Common myeloid progenitor, CD34-positive (primary cell): Measurements from ENCODE around the gene MECP2.

ENCODE experiments used
- CTCF ChIA-PET: fragments of 350-600 bp; sonication (Branson Sonifier 250); formaldehyde crosslinking; loops from one replicate; lab custom pipeline; 2021; ENCODE audit warnings: antibody characterized with exemption; lab: Charles Lee
- POLR2A ChIA-PET: fragments of 350-600 bp; sonication (Branson Sonifier 250); formaldehyde crosslinking; loops from one replicate; lab custom pipeline; 2021; ENCODE audit warnings: antibody characterized with exemption; lab: Charles Lee
- DNase-seq, 3 donors: peaks; one replicate each; pipeline versions ENCODE4 v3.0.0 to v3.0.0-alpha.2; 2013
- H3K27ac ChIP-seq, 2 experiments: 1 replicate in 1 of 2; 2 replicates in 1 of 2; pipeline ENCODE4 v1.7.0; 2013; ENCODE audit warnings: inconsistent platforms in 2 of 2, low read length in 2 of 2, mild to moderate bottlenecking in 2 of 2, low read depth in 1 of 2, moderate library complexity in 1 of 2; ENCODE audit not compliant: severe bottlenecking in 2 of 2, insufficient read depth in 1 of 2, poor library complexity in 1 of 2
- H3K27me3 ChIP-seq, 5 experiments: replicated peaks in 2 of 5; 1 replicate in 3 of 5; 2 replicates in 2 of 5; pipeline versions ENCODE4 v1.6.1 to v1.7.0; 2013; ENCODE audit warnings: low read length in 4 of 5, mild to moderate bottlenecking in 2 of 5, moderate library complexity in 2 of 5, inconsistent platforms in 1 of 5; ENCODE audit not compliant: insufficient read depth in 5 of 5, control insufficient read depth in 4 of 5
- H3K36me3 ChIP-seq, 4 experiments: 1 replicate in 2 of 4; 2 replicates in 2 of 4; pipeline versions ENCODE4 v1.6.1 to v1.7.0; 2013; ENCODE audit warnings: low read length in 3 of 4, control low read depth in 1 of 4, mild to moderate bottlenecking in 1 of 4; ENCODE audit not compliant: control insufficient read depth in 4 of 4, insufficient read depth in 4 of 4
- H3K4me1 ChIP-seq, 4 experiments: 1 replicate in 3 of 4; 2 replicates in 1 of 4; pipeline versions ENCODE4 v1.6.1 to v1.7.1; 2013; ENCODE audit warnings: low read length in 3 of 4, mild to moderate bottlenecking in 3 of 4, control low read depth in 1 of 4, inconsistent platforms in 1 of 4, moderate library complexity in 1 of 4; ENCODE audit not compliant: control insufficient read depth in 4 of 4, insufficient read depth in 4 of 4; ENCODE audit errors: control extremely low read depth in 1 of 4
- H3K4me3 ChIP-seq, 7 experiments: 1 replicate in 4 of 7; 2 replicates in 3 of 7; pipeline versions ENCODE4 v1.5.1 to v1.7.0; 2013; ENCODE audit warnings: mild to moderate bottlenecking in 7 of 7, low read length in 6 of 7, moderate library complexity in 6 of 7, inconsistent platforms in 2 of 7, low read depth in 2 of 7, control low read depth in 1 of 7; ENCODE audit not compliant: insufficient read depth in 4 of 7, control insufficient read depth in 1 of 7; ENCODE audit errors: extremely low read depth in 1 of 7
- H3K9me3 ChIP-seq, 5 experiments: 1 replicate in 4 of 5; 2 replicates in 1 of 5; pipeline versions ENCODE4 v1.6.1 to v1.7.1; 2013; ENCODE audit warnings: low read length in 4 of 5, mild to moderate bottlenecking in 2 of 5, inconsistent platforms in 1 of 5, low read depth in 1 of 5, moderate library complexity in 1 of 5; ENCODE audit not compliant: control insufficient read depth in 4 of 5, insufficient read depth in 2 of 5; ENCODE audit errors: control extremely low read depth in 1 of 5
- WGBS: methylation state at CpG from one replicate; pipeline ENCODE4 v1.1.5; 2013; ENCODE audit not compliant: insufficient coverage; 5-methylcytosine and 5-hydroxymethylcytosine counted together

MECP2 gene

GRCh38 chrX:153993978-153994377, 103.5 kb downstream of the MECP2 start:
- H3K27ac ChIP-seq = no peak overlapping the region
- peaks cover 0 to 6% (median 0%) of the 10 kb centered on the region in 5 experiments for H3K27me3 ChIP-seq
- H3K4me1 ChIP-seq = peaks cover 0 to 3% (median 1%) of the 10 kb centered on the region in 4 experiments
- H3K4me3 ChIP-seq = no peak overlapping the region
- POLR2A ChIA-PET = no interaction called here
- WGBS = 89% methylated on average over 8 of the region's 10 CpGs
- no peaks in the 10 kb centered on the region for H3K36me3 ChIP-seq
- no peaks in the 10 kb centered on the region for H3K9me3 ChIP-seq
- CTCF ChIA-PET = interaction anchor here (1.0 kb wide), 1 partner anchor 25 kb away, joined by 4 read pairs; no protein-coding TSS in a partner anchor
- DNase-seq = no peak

- no peaks in the 10 kb centered on the region for H3K36me3 ChIP-seq
- CTCF ChIA-PET = interaction anchor here (1.0 kb wide), 1 partner anchor 25 kb away, joined by 4 read pairs; no protein-coding TSS in a partner anchor
- 92% methylated on average over 10 of the region's 12 CpGs for WGBS
- no peak for DNase-seq
- H3K27me3 ChIP-seq = peaks cover 0 to 6% (median 0%) of the 10 kb centered on the region in 5 experiments
- no peaks in the 10 kb centered on the region for H3K9me3 ChIP-seq
- H3K4me1 ChIP-seq = peaks cover 0 to 3% (median 1%) of the 10 kb centered on the region in 4 experiments
- H3K4me3 ChIP-seq = no peak overlapping the region
- no peak overlapping the region for H3K27ac ChIP-seq
- POLR2A ChIA-PET = no interaction called here
Observed at GRCh38 chrX:153993079-153993478, 104.4 kb downstream of the MECP2 start.

- 65% methylated on average over 7 of the region's 8 CpGs for WGBS
- CTCF ChIA-PET = no interaction called here
- Histone ChIP-seq H3K4me1 (peaks cover 0 to 5% (median 2%) of the 10 kb centered on the region in 4 experiments), H3K27ac (no peak overlapping the region), H3K27me3 (peaks cover 0 to 6% (median 0%) of the 10 kb centered on the region in 5 experiments), H3K9me3 (no peaks in the 10 kb centered on the region), H3K4me3 (no peak overlapping the region), H3K36me3 (no peaks in the 10 kb centered on the region)
- POLR2A ChIA-PET = no interaction called here
- peak in 1 of 3 donors; percentile 29 for DNase-seq
Observed at GRCh38 chrX:153992180-153992579, 105.3 kb downstream of the MECP2 start.

GRCh38 chrX:153991013-153991580, 106.4 kb downstream of the MECP2 start:
- Histone ChIP-seq H3K4me1 (peaks cover 0 to 12% (median 5%) of the 10 kb centered on the region in 4 experiments), H3K27ac (no peak overlapping the region), H3K4me3 (no peak overlapping the region), H3K27me3 (peaks cover 0 to 6% (median 0%) of the 10 kb centered on the region in 5 experiments), H3K36me3 (no peaks in the 10 kb centered on the region), H3K9me3 (no peaks in the 10 kb centered on the region)
- no peak for DNase-seq
- WGBS = 86% methylated on average over 1 of the region's 3 CpGs
- CTCF ChIA-PET = no interaction called here
- POLR2A ChIA-PET = no interaction called here

GRCh38 chrX:153989973-153990655, 107.4 kb downstream of the MECP2 start:
- H3K9me3 ChIP-seq = no peaks in the 10 kb centered on the region
- no peak overlapping the region for H3K27ac ChIP-seq
- no peak for DNase-seq
- H3K4me1 ChIP-seq = peaks cover 0 to 16% (median 10%) of the 10 kb centered on the region in 4 experiments
- no peak overlapping the region for H3K4me3 ChIP-seq
- H3K27me3 ChIP-seq = peaks cover 0 to 9% (median 0%) of the 10 kb centered on the region in 5 experiments
- POLR2A ChIA-PET = no interaction called here
- CTCF ChIA-PET = interaction anchor here (1.2 kb wide), 1 partner anchor 11 kb away, joined by 3 read pairs; no protein-coding TSS in a partner anchor
- WGBS = 99% methylated on average over 12 of the region's 14 CpGs
- no peaks in the 10 kb centered on the region for H3K36me3 ChIP-seq

GRCh38 chrX:153988493-153988892, 109.0 kb downstream of the MECP2 start:
- WGBS = 92% methylated on average over 11 of the region's 12 CpGs
- Histone ChIP-seq H3K36me3 (no peaks in the 10 kb centered on the region), H3K4me1 (peaks cover 0 to 30% (median 23%) of the 10 kb centered on the region in 4 experiments), H3K27ac (no peak overlapping the region), H3K27me3 (peaks cover 0 to 19% (median 0%) of the 10 kb centered on the region in 5 experiments), H3K9me3 (no peaks in the 10 kb centered on the region), H3K4me3 (no peak overlapping the region)
- DNase-seq = no peak
- ChIA-PET POLR2A (interaction anchor here (0.6 kb wide), 1 partner anchor 468 kb away, joined by 3 read pairs; no protein-coding TSS in a partner anchor), CTCF (no interaction called here)
